Measurements from ENCODE around the gene MT4.

DNA sequence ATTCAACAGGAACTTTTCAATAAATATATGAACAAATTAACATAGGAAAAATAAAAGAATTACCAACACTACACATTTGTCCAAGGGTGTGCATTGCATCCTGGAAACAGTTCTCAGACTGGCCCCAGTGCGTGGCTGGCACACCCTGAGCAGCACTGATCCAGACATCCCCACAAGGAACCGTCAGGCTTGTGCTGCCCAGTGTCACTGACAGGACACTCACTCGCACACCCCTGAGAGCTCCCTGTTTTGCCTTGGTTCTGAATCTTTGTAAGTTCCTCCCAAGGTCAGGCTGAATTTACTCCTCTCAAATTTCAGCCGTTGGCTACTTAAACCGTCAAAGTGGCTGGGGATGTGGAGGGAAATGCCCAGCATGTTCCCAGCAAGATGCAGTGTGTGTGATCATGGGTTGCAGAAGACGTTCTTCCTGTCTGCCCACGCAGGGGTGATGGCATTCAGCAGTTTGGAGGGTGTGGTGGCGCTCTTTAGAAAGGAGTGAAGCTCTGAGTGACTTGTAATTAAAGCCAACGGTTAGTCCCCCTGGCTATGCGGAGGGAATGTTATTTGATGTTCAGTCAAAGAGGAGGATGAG lies 45.2 kb downstream of the MT4 start:
- TF ChIP-seq CTCF (conservative IDR thresholded peaks at IDR 0.05; ENCODE audit: low read depth, low read length) = no peak
- TF ChIP-seq RFX5 (IDR thresholded peaks at IDR 0.05; ENCODE audit: low read depth, low read length) = no peak
- no peak for TF ChIP-seq USF2 (IDR thresholded peaks at IDR 0.05; ENCODE audit: low read depth, low read length)
- peak; percentile 18; the same call in 1 of the 2 replicates for TF ChIP-seq FOS (IDR thresholded peaks at IDR 0.05; ENCODE audit: low read depth, low read length)
- 0 out of 2 replicates have a peak, but pooled peaks have one; percentile 32 for TF ChIP-seq BHLHE40 (IDR thresholded peaks at IDR 0.05; ENCODE audit: low read depth, low read length)
- no peak for TF ChIP-seq MAFK (IDR thresholded peaks at IDR 0.05; ENCODE audit: low read depth, low read length)
- TF ChIP-seq POLR2A (IDR thresholded peaks at IDR 0.05; ENCODE audit: low read depth, low read length) = peak; percentile 98
- peak; percentile 53; the same call in 1 of the 2 replicates for TF ChIP-seq MAZ (IDR thresholded peaks at IDR 0.05; ENCODE audit: borderline replicate concordance, low read depth, low read length)
- TF ChIP-seq RAD21 (IDR thresholded peaks at IDR 0.05; ENCODE audit: low read length) = no peak

Measured in IMR-90 (cell line).